Measurements from ENCODE around the gene AS3MT. TPM values are rescaled to one million over a fixed set of nuclear protein-coding genes. Genes with fewer than 3 reads are reported as not detected.

The AS3MT gene
- total and polyA plus RNA-seq, 2 of the 8 experiments (the other 6 are each of a cell fraction or from before 2014, with no cell fraction given): 5.8 to 10.3 TPM

GRCh38 chr10:102919246-102919959, 50.1 kb downstream of the AS3MT start (continued):
- TF ChIP-seq KDM4A (IDR thresholded peaks at IDR 0.05; ENCODE audit: low read depth, low read length, severe bottlenecking) (peak; percentile 66), RBBP5 (IDR thresholded peaks at IDR 0.05; ENCODE audit: borderline replicate concordance, low read depth, low read length) (peak; percentile 84), CBX5 (IDR thresholded peaks at IDR 0.05; ENCODE audit: low read depth, low read length) (no peak), SAP30 (IDR thresholded peaks at IDR 0.05; ENCODE audit: insufficient read depth, insufficient replicate concordance, low read length) (no peak), EZH2 (IDR thresholded peaks at IDR 0.05; ENCODE audit: low read depth, low read length, severe bottlenecking) (peak; percentile 69), SIX5 (IDR thresholded peaks at IDR 0.05; ENCODE audit: low read depth, low read length) (no peak), SUZ12 (IDR thresholded peaks at IDR 0.05; ENCODE audit: low read length) (peak; percentile 37; the same call in 1 of the 2 replicates), TEAD4 (IDR thresholded peaks at IDR 0.05; ENCODE audit: low read depth, low read length) (peak; percentile 4; the same call in 1 of the 2 replicates), E2F6 (IDR thresholded peaks at IDR 0.05) (peak; percentile 96), RFX5 (IDR thresholded peaks at IDR 0.05; ENCODE audit: borderline replicate concordance, low read depth, low read length) (no peak), KDM1A (IDR thresholded peaks at IDR 0.05; ENCODE audit: borderline replicate concordance, low read length) (no peak), NANOG (IDR thresholded peaks at IDR 0.05; ENCODE audit: insufficient read depth, low read depth, low read length, poor library complexity, severe bottlenecking) (no peak), ASH2L (IDR thresholded peaks at IDR 0.05; ENCODE audit: low read length) (peak; percentile 80), SIN3A (conservative IDR thresholded peaks at IDR 0.05 in 1 of 2, IDR thresholded peaks at IDR 0.05 in 1 of 2; ENCODE audit: low read depth in 1 of 2, low read length in 2 of 2) (peak in 1 of 2 experiments; percentile 50; a peak in 1 of 4 replicates)

Data from H1 (cell line).